ENCODE measurements around the gene CDIPT.

The CDIPT gene

GRCh38 chr16:29842732-29843346 lies 20.2 kb downstream of the CDIPT start:
- Histone ChIP-seq H3K27me3 (ENCODE audit: control insufficient read depth in 1 of 2, insufficient read depth in 1 of 2, low read length in 2 of 2) (no peaks in the 10 kb centered on the region), H3K9ac (ENCODE audit: low read length) (no peak overlapping the region), H3K27ac (ENCODE audit: low read length, poor library complexity, severe bottlenecking) (no peak overlapping the region), H3K4ac (ENCODE audit: low read depth in 1 of 2, low read length in 2 of 2) (no peak overlapping the region), H3K9me3 (ENCODE audit: control insufficient read depth, low read length) (no peaks in the 10 kb centered on the region), H3K36me3 (ENCODE audit: control insufficient read depth in 1 of 2, insufficient read depth in 2 of 2, low read depth in 1 of 2, low read length in 2 of 2) (peaks cover 91 to 94% of the 10 kb centered on the region in 2 experiments), H3K14ac (ENCODE audit: low read length in 2 of 2) (no peak overlapping the region), H2BK120ac (ENCODE audit: low read depth, low read length) (no peak overlapping the region), H2BK15ac (ENCODE audit: low read depth, poor library complexity, severe bottlenecking) (no peak overlapping the region), H4K91ac (ENCODE audit: low read length) (no peak overlapping the region), H3K4me1 (ENCODE audit: control insufficient read depth, insufficient read depth, low read depth, low read length) (peaks cover 1% of the 10 kb centered on the region), H3K4me2 (ENCODE audit: low read length, poor library complexity, severe bottlenecking) (no peak overlapping the region), H2AFZ (ENCODE audit: low read depth, low read length) (no peak overlapping the region), H2AK5ac (ENCODE audit: low read length, severe bottlenecking) (no peak overlapping the region), H2BK12ac (ENCODE audit: low read length in 2 of 2) (no peak overlapping the region), H3K79me1 (replicated peaks; ENCODE audit: low read length, poor library complexity, severe bottlenecking) (peaks cover 34% of the 10 kb centered on the region), H3K4me3 (ENCODE audit: insufficient read depth in 1 of 2, low read depth in 1 of 2, low read length in 2 of 2) (no peak overlapping the region), H3K23ac (ENCODE audit: low read length in 2 of 2) (no peak overlapping the region), H4K8ac (ENCODE audit: low read length) (no peak overlapping the region), H2BK5ac (ENCODE audit: low read depth, low read length, poor library complexity, severe bottlenecking) (no peak overlapping the region), H3K18ac (ENCODE audit: low read depth in 1 of 2, low read length in 2 of 2) (no peak overlapping the region)
- DNase-seq = no peak
- 99% methylated on average over 9 of the region's 9 CpGs for WGBS

- no peak overlapping the region for H2BK120ac ChIP-seq (ENCODE audit: low read depth, low read length)
- no peak overlapping the region for H2BK15ac ChIP-seq (ENCODE audit: low read depth, poor library complexity, severe bottlenecking)
- no peak overlapping the region for H4K8ac ChIP-seq (ENCODE audit: low read length)
- H3K79me1 ChIP-seq (replicated peaks; ENCODE audit: low read length, poor library complexity, severe bottlenecking) = peaks cover 40% of the 10 kb centered on the region
- no peak for DNase-seq
- no peak overlapping the region for H4K91ac ChIP-seq (ENCODE audit: low read length)
- H3K9ac ChIP-seq (ENCODE audit: low read length) = no peak overlapping the region
- H3K14ac ChIP-seq (ENCODE audit: low read length in 2 of 2) = no peak overlapping the region
- H3K4ac ChIP-seq (ENCODE audit: low read depth in 1 of 2, low read length in 2 of 2) = no peak overlapping the region
- H3K9me3 ChIP-seq (ENCODE audit: control insufficient read depth, low read length) = no peaks in the 10 kb centered on the region
- H2AK5ac ChIP-seq (ENCODE audit: low read length, severe bottlenecking) = no peak overlapping the region
- peaks cover 90 to 94% of the 10 kb centered on the region in 2 experiments for H3K36me3 ChIP-seq (ENCODE audit: control insufficient read depth in 1 of 2, insufficient read depth in 2 of 2, low read depth in 1 of 2, low read length in 2 of 2)
- H3K18ac ChIP-seq (ENCODE audit: low read depth in 1 of 2, low read length in 2 of 2) = no peak overlapping the region
- no peak overlapping the region for H2AFZ ChIP-seq (ENCODE audit: low read depth, low read length)
- H3K27me3 ChIP-seq (ENCODE audit: control insufficient read depth in 1 of 2, insufficient read depth in 1 of 2, low read length in 2 of 2) = no peaks in the 10 kb centered on the region
- no peak overlapping the region for H3K23ac ChIP-seq (ENCODE audit: low read length in 2 of 2)
- peaks cover 2% of the 10 kb centered on the region for H3K4me1 ChIP-seq (ENCODE audit: control insufficient read depth, insufficient read depth, low read depth, low read length)
- H2BK5ac ChIP-seq (ENCODE audit: low read depth, low read length, poor library complexity, severe bottlenecking) = no peak overlapping the region
- no peak overlapping the region for H2BK12ac ChIP-seq (ENCODE audit: low read length in 2 of 2)
- 96% methylated on average over 23 of the region's 23 CpGs for WGBS
- H3K4me2 ChIP-seq (ENCODE audit: low read length, poor library complexity, severe bottlenecking) = no peak overlapping the region
- no peak overlapping the region for H3K27ac ChIP-seq (ENCODE audit: low read length, poor library complexity, severe bottlenecking)
- no peak overlapping the region for H3K4me3 ChIP-seq (ENCODE audit: insufficient read depth in 1 of 2, low read depth in 1 of 2, low read length in 2 of 2)
These were observed 21.4 kb downstream of the CDIPT start for GRCh38 chr16:29841631-29842030.

GRCh38 chr16:29840240-29840639 lies 22.8 kb downstream of the CDIPT start:
- no peak overlapping the region for H2AK5ac ChIP-seq (ENCODE audit: low read length, severe bottlenecking)
- no peak overlapping the region for H3K14ac ChIP-seq (ENCODE audit: low read length in 2 of 2)
- H4K91ac ChIP-seq (ENCODE audit: low read length) = no peak overlapping the region
- DNase-seq = no peak
- no peak overlapping the region for H2BK120ac ChIP-seq (ENCODE audit: low read depth, low read length)
- no peak overlapping the region for H3K4me3 ChIP-seq (ENCODE audit: insufficient read depth in 1 of 2, low read depth in 1 of 2, low read length in 2 of 2)
- H3K4me1 ChIP-seq (ENCODE audit: control insufficient read depth, insufficient read depth, low read depth, low read length) = peaks cover 3% of the 10 kb centered on the region
- H2BK5ac ChIP-seq (ENCODE audit: low read depth, low read length, poor library complexity, severe bottlenecking) = no peak overlapping the region
- H2BK15ac ChIP-seq (ENCODE audit: low read depth, poor library complexity, severe bottlenecking) = no peak overlapping the region
- H2BK12ac ChIP-seq (ENCODE audit: low read length in 2 of 2) = peak overlapping the region in 1 of 2 experiments; percentile 2
- H3K27me3 ChIP-seq (ENCODE audit: control insufficient read depth in 1 of 2, insufficient read depth in 1 of 2, low read length in 2 of 2) = no peaks in the 10 kb centered on the region
- no peak overlapping the region for H3K18ac ChIP-seq (ENCODE audit: low read depth in 1 of 2, low read length in 2 of 2)
- H3K23ac ChIP-seq (ENCODE audit: low read length in 2 of 2) = no peak overlapping the region
- H2AFZ ChIP-seq (ENCODE audit: low read depth, low read length) = no peak overlapping the region
- H3K9me3 ChIP-seq (ENCODE audit: control insufficient read depth, low read length) = no peaks in the 10 kb centered on the region
- H4K8ac ChIP-seq (ENCODE audit: low read length) = no peak overlapping the region
- H3K36me3 ChIP-seq (ENCODE audit: control insufficient read depth in 1 of 2, insufficient read depth in 2 of 2, low read depth in 1 of 2, low read length in 2 of 2) = peaks cover 87 to 94% of the 10 kb centered on the region in 2 experiments
- no peak overlapping the region for H3K27ac ChIP-seq (ENCODE audit: low read length, poor library complexity, severe bottlenecking)
- no peak overlapping the region for H3K9ac ChIP-seq (ENCODE audit: low read length)
- H3K79me1 ChIP-seq (replicated peaks; ENCODE audit: low read length, poor library complexity, severe bottlenecking) = peaks cover 39% of the 10 kb centered on the region
- 91% methylated on average over 10 of the region's 10 CpGs for WGBS
- no peak overlapping the region for H3K4ac ChIP-seq (ENCODE audit: low read depth in 1 of 2, low read length in 2 of 2)
- H3K4me2 ChIP-seq (ENCODE audit: low read length, poor library complexity, severe bottlenecking) = no peak overlapping the region

- Histone ChIP-seq H3K18ac (ENCODE audit: low read depth in 1 of 2, low read length in 2 of 2) (no peak overlapping the region), H2BK5ac (ENCODE audit: low read depth, low read length, poor library complexity, severe bottlenecking) (no peak overlapping the region), H2BK15ac (ENCODE audit: low read depth, poor library complexity, severe bottlenecking) (no peak overlapping the region), H2AK5ac (ENCODE audit: low read length, severe bottlenecking) (no peak overlapping the region), H3K79me1 (replicated peaks; ENCODE audit: low read length, poor library complexity, severe bottlenecking) (peaks cover 38% of the 10 kb centered on the region), H3K27me3 (ENCODE audit: control insufficient read depth in 1 of 2, insufficient read depth in 1 of 2, low read length in 2 of 2) (no peaks in the 10 kb centered on the region), H3K27ac (ENCODE audit: low read length, poor library complexity, severe bottlenecking) (no peak overlapping the region), H4K8ac (ENCODE audit: low read length) (no peak overlapping the region), H2AFZ (ENCODE audit: low read depth, low read length) (no peak overlapping the region), H3K36me3 (ENCODE audit: control insufficient read depth in 1 of 2, insufficient read depth in 2 of 2, low read depth in 1 of 2, low read length in 2 of 2) (peaks cover 86 to 94% of the 10 kb centered on the region in 2 experiments), H3K23ac (ENCODE audit: low read length in 2 of 2) (no peak overlapping the region), H2BK120ac (ENCODE audit: low read depth, low read length) (no peak overlapping the region), H3K14ac (ENCODE audit: low read length in 2 of 2) (no peak overlapping the region), H2BK12ac (ENCODE audit: low read length in 2 of 2) (peak overlapping the region in 1 of 2 experiments; percentile 2), H3K4ac (ENCODE audit: low read depth in 1 of 2, low read length in 2 of 2) (no peak overlapping the region), H3K4me1 (ENCODE audit: control insufficient read depth, insufficient read depth, low read depth, low read length) (peaks cover 3% of the 10 kb centered on the region), H4K91ac (ENCODE audit: low read length) (no peak overlapping the region), H3K4me3 (ENCODE audit: insufficient read depth in 1 of 2, low read depth in 1 of 2, low read length in 2 of 2) (no peak overlapping the region), H3K9me3 (ENCODE audit: control insufficient read depth, low read length) (no peaks in the 10 kb centered on the region), H3K4me2 (ENCODE audit: low read length, poor library complexity, severe bottlenecking) (no peak overlapping the region), H3K9ac (ENCODE audit: low read length) (no peak overlapping the region)
- WGBS = 90% methylated on average over 6 of the region's 6 CpGs
- DNase-seq = no peak
These were observed 23.2 kb downstream of the CDIPT start for GRCh38 chr16:29839822-29840221.

All from mesenchymal stem cell (in vitro differentiated cells and primary cell).